GM19467 (cell line): ENCODE data around the gene CEP104.

Experiments
- ATAC-seq: cut with Tn5 transposase; IDR thresholded peaks from one replicate; pipeline ENCODE4 v1.9.1; 2021; ENCODE audit warnings: mild to moderate bottlenecking, moderate library complexity; ENCODE audit not compliant: unreplicated experiment

Gene CEP104

GRCh38 chr1:3869751-3870301, 12.8 kb upstream of the CEP104 start:
- no peak for ATAC-seq

DNA sequence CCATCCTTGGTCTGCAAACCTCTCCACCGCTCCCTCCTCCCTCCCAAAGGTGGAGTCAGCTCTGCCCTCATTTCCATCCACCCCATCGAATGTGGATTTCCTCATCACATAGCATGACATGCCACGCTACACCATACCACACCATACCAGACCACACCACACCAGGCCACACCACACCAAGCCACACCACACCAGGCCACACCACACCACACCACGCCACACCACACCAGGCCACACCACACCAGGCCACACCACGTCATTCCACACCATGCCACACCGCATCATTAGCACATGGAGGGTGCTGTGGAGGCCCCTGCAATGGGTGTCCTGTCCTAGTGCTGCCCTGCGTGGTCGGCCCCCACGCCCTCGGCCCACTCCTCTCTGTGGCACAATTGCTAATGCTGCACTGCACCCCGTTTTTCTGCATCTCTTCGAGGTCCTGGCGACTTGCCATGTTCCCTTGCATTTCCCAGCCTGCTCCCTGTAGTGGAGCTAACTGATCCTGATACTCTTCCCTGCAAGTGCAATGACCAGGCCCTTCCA, 11.5 kb upstream of the CEP104 start:
- no peak for ATAC-seq

DNA sequence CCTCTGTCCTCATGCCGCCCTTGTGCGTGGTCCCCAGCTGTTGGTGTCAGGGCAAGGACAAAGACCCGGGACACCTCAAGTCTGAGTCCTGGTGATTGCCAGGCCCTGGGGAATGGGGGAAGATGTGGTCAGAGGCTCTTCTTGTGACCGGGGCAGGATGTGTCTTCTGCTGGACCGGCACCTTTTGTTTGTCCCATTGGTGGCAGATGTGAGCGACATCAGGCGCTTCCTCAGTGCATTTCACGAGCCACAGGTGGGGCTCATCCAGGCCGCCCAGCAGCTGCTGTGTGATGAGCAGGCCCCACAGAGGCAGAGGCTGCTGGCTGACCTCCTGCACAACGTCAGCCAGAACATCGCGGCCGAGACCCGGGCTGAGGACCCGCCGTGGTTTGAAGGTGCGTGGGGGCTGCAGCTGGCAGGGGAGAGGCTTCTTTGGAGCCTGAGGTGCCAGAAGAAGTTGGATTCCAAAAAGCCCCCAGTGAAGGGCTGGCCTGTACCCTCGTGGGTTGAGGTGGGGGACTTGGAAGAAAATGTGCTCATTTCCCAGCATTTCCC, 8.7 kb upstream of the CEP104 start:
- no peak for ATAC-seq

GRCh38 chr1:3864884-3865283, 7.9 kb upstream of the CEP104 start:
- ATAC-seq, result no peak

- no peak for ATAC-seq
Observed at GRCh38 chr1:3863231-3863935, 6.4 kb upstream of the CEP104 start.

- no peak for ATAC-seq
Observed at GRCh38 chr1:3858231-3858981, 1.4 kb upstream of the CEP104 start.

- ATAC-seq, result no peak
Observed at GRCh38 chr1:3857791-3858129, 749 bp upstream of the CEP104 start.

DNA sequence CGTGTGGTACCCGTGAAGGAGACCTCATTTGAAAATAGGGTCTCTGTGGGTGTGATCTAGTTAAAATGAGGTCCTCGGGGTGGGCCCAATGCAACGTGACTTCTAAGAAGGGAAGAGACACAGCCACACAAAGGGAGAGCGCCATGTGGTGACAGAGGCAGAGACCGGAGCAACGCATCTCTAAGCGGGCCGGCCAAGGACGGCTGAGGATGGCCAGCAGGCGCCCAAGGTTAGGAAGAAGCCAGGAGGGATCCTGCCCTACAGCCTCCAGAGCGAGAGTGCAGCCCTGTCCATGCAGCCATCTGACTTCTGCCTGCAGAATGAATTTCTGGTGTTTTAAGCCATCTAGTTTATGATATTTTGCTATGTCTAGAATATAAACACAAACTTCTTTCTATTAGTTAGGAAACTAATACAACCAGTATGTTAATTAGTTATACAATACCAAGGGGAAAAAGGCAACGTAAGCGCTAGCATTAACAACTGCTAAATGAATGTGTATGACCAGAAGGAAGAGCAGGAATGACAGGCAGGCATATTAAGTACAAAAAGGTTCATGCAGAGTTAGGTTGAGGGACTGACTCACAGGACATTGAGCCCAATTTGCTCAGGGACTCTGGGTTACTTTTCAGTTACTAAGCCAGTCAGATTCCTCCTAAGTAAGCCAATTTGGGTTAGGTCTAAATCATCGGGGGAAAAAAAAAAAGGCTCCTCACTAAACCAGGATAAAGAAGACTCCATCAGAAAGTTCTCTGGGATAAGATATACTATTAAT, 4.1 kb downstream of the CEP104 start:
- ATAC-seq, result no peak

GRCh38 chr1:3852091-3852490, 4.9 kb downstream of the CEP104 start:
- no peak for ATAC-seq

DNA sequence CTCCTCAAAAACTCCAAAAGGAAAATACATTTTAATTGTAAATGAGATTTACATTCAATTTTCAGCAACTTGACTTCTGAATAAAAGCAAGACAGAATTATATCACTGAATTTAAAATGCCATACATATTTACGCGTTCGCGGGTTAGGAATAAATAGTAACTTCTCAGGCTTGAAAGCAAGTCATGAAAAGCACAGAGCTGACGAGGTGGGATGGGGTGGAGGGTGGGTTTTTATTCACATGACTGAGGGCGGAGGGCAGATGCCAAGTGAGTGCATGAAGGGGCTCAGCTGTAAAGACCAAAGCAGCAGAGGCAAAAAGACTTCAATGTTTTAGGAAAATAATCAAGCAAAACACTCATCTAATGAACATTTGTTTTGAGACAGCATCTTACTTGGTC, 5.7 kb downstream of the CEP104 start:
- no peak for ATAC-seq

DNA sequence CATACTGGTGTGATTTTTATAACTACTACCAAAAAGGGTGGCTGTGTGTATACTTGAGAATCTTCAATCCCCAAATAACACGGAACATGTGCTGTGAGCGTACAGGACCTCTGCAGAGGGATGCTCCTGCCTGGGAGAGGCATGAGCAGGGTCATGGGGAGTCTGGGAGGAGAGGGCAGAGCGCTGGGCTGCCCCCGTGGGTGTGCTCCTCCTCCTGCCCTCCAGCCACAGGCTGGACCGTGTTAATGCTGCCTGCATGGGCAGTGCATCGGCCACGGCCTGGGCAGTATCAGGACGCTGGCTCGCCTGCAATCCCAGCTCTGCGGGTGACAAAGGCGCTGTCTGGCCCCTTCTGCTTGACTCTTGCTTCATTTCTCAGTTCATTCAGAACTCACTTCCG, 6.2 kb downstream of the CEP104 start:
- ATAC-seq, result no peak

DNA sequence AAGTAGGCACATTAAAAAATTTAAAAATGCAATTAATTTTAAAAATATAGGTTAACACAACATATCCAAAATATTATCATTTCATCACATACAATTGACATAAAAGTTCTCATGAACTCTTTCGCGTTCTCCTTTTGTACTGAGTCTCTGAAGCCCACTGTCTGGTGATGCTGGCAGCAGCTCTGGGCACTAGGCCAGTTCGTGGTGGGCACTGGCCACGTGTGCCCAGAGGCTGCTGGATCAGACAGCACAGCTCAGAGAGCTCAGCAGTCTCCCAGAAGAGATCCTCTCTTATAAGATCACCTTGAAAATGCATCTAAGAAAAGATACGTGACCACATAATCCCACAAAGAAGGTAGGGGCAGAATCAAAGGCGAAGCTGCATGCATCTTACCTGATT, 9.9 kb downstream of the CEP104 start:
- ATAC-seq, result no peak

DNA sequence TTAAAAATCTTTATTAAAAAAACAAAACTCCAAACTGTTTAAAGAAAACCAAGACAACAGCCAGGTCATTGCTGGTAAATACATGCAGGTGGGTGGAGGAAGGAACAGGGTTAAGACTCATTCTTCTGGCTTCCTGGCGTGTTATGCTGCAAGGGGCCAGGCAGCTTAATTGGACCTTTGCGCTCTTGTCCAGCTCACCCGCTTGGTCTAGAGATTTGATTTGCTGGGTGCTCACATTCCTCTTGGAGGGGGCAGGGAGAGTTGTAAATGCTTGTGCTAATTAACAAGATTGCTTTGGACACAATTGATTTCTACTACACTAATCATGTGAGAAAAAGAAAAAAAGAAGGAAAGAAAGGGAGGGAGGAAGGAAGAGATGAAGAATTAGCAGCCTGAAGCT, 10.5 kb downstream of the CEP104 start:
- no peak for ATAC-seq

DNA sequence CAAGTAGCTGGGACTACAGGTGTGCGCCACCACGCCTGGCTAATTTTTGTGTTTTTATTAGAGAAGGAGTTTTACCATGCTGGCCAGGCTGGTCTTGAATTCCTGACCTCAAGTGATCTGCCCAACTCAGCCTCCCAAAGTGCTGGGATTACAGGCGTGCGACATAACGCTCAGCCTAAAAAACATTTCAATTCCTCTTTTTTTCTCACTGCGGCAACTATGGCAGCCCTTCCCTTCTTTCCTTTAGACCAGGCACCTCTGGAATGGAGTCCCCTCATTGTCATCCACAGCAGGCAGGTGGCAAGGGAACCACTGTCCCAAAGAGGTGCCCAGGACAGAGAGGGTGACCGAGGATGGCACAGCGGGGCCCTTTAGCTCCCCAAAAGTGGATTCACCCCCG, 14.1 kb downstream of the CEP104 start:
- no peak for ATAC-seq

GRCh38 chr1:3841491-3841890, 15.5 kb downstream of the CEP104 start:
- ATAC-seq, result no peak

GRCh38 chr1:3838788-3839187, 18.2 kb downstream of the CEP104 start:
- ATAC-seq, result no peak

DNA sequence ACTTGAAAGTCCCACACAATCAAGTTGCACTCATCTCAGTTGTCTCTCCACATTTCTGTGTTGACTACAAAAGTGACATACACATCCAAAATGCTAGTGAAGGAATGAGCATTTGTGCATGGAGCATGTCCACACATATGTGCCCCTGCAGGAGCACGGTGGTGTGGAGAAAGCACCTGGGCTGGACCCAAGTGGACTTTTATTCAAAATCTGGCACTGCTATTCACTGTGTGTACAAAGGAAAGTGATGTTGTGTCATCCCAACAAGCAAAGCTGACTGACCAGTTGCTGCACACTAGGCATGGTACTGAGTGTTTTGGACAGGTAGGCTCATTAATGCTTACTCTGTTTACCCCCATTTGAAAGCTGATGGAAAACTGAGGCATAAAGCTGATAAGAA, 19.3 kb downstream of the CEP104 start:
- no peak for ATAC-seq

DNA sequence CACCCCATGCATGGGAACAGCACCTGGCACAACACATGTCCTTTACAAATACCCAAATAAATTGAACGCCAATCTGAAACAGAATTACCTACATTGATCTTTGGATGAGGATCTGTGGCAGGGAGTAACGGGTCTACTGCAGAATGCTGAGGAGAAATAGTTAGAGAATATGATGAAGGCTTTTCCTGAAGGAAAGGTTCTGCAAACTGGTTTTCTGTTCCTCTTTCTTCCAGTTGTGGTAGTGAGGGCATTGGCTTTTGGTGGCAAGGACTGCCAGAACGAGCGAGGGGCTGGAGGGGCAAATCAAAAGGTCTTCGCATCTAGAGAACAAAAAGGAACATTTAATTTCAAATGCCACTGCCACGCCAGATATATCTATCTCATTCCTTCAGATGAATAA, 19.8 kb downstream of the CEP104 start:
- no peak for ATAC-seq

DNA sequence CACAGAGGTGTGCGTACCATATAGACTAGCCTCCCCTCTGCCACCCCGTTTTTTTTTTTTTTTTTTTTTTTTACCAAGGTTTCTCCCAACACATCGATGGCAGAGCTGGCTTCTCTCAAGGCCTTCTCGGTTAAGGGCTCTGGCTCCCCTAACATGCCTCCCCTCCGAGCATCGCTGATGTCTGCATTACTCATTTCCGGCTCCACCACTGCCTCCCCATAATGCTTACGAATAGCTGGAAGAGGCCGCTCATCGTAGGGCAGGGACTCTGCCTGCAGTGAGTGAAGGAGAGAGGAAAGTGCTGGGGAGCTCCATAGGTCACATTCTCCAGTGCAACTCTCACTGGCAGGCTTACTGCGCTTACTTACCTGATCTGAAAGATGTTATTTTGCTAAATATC, 20.6 kb downstream of the CEP104 start:
- no peak for ATAC-seq

DNA sequence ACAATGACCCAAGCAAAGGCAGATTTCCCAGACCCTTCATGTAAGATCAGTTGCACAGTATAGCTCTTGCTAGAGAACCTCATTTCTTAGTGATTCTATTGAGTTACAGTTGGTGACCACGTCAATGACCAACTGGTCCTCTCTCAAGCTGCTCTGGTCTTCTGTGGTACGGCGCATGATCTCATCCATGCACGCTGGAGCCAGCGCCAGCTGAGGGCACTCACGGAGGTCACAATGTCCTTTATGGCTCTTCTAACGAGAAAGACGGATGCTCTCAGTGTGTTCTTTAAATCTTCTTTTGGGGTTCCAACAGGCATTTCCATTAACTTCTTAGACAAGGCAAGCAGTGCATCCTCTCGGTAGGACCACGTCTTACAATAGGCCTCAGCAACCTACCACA, 22.3 kb downstream of the CEP104 start:
- no peak for ATAC-seq

GRCh38 chr1:3831689-3832088, 25.3 kb downstream of the CEP104 start:
- no peak for ATAC-seq
